ENCODE measurements around the gene BICC1.

BICC1 gene

DNA sequence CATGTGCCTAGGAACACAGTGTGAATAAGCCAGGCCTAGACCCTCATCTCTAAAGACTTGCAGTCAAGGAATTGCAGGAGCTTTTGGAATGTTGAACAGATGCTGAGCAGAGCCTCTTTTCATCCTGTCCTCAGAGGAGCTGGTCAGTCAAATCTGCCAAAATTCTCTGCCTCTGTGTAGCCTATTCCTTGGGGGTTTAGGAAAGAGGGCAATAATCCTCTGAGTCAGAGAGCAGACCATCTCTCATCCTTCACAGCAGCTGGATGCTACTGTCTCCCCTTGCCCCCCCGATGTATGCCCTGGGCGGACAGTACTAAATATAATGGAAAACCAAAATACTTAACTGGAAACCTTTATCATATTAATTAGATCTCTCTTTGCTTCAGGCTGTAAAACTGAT, 52.6 kb downstream of the BICC1 start:
- TF ChIP-seq GATA3 (IDR thresholded peaks at IDR 0.05; ENCODE audit: low read depth, low read length) (no peak), GATA2 (IDR thresholded peaks at IDR 0.05; ENCODE audit: low read depth, low read length) (no peak)

DNA sequence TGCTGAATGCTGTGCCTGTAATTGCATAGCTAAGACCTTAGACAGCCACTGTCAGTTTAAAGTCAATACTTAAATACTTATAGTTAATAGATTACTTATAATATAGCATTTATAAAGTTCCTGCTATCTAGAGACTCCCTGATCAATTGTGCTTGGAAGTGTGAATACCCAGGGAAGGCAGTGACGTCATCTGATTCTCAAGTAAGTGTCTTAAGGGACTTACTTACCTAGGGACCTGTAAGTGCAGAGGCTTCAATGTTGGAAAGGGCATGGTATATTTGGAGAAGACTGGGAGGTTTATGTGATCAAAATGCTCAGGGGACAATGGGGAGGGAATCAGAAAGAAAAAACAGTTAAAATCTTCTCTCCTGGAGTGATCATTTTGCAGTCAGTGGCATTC, 55.0 kb downstream of the BICC1 start:
- no peak for TF ChIP-seq GATA2 (IDR thresholded peaks at IDR 0.05; ENCODE audit: low read depth, low read length)
- TF ChIP-seq GATA3 (IDR thresholded peaks at IDR 0.05; ENCODE audit: low read depth, low read length): no peak

DNA sequence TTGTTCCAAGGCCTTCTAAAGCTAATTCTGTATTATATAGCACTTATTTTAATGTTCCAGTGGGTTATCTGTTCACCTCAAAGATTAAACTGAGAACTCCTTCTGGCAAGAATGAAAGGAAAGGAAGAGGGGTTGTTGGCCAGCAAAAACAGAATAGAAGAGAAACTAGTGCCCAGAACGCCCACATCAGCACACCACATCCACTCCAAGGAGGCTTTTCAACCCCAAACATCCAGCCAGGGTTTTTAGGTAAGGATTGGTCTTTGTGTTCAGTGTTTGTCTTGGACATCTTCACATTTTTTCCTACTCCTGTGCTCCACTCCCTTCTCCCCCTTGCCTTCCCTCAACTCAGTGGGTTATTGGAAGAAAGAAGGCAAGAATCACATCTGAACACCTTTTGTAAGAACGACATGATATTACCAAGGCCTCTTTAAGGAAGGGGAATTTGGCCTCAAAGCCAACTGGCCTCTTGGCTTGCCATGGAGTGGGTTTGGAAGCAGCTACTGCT, 55.8 kb downstream of the BICC1 start:
- TF ChIP-seq GATA2 (IDR thresholded peaks at IDR 0.05; ENCODE audit: low read depth, low read length) (no peak), GATA3 (IDR thresholded peaks at IDR 0.05; ENCODE audit: low read depth, low read length) (no peak)

- no peak for TF ChIP-seq GATA3 (IDR thresholded peaks at IDR 0.05; ENCODE audit: low read depth, low read length)
- no peak for TF ChIP-seq GATA2 (IDR thresholded peaks at IDR 0.05; ENCODE audit: low read depth, low read length)
Observed at GRCh38 chr10:58570307-58570723, 57.6 kb downstream of the BICC1 start.

GRCh38 chr10:58570979-58571378, 58.3 kb downstream of the BICC1 start:
- TF ChIP-seq GATA3 (IDR thresholded peaks at IDR 0.05; ENCODE audit: low read depth, low read length) (no peak), GATA2 (IDR thresholded peaks at IDR 0.05; ENCODE audit: low read depth, low read length) (no peak)

- TF ChIP-seq GATA2 (IDR thresholded peaks at IDR 0.05; ENCODE audit: low read depth, low read length) (no peak), GATA3 (IDR thresholded peaks at IDR 0.05; ENCODE audit: low read depth, low read length) (no peak)
Observed at GRCh38 chr10:58573144-58573543, 60.5 kb downstream of the BICC1 start.

DNA sequence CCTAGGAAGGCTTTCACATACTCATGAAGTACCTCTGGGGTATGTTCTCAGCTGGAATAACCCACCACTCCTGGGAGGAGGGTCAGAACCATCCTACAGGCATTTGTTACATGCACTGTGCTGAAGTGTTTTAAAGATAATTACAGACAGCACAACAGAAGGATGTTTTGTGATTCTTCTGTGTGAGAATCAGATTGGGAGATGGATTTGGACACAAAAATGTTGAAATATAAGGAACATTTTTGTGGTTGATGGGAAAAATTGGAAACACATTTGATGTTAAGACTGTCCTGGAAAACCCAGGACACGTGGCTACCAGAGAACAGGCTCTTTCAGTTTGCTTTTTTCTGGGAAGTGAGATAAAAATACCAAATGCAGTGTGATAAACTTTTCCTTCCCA, 61.4 kb downstream of the BICC1 start:
- no peak for TF ChIP-seq GATA2 (IDR thresholded peaks at IDR 0.05; ENCODE audit: low read depth, low read length)
- no peak for TF ChIP-seq GATA3 (IDR thresholded peaks at IDR 0.05; ENCODE audit: low read depth, low read length)

DNA sequence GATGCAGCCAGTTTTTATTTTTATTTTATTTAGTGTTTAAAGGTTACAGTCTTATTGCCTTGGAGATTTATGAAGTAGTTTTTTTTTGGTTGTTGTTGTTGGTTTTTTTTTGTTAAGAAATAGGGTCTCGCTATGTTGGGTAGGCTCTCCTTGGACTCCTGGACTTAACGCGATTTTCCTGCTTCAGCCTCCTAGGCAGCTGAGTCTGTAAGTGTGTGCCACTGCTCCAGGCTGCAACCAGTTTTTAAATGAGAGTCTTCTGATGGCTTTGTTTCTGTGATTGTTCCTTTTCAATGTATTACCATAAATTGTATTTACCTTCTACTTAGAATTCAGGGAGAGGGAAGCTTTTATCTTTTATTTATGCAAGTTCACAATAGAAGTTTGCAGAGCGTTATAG, 62.8 kb downstream of the BICC1 start:
- no peak for TF ChIP-seq GATA2 (IDR thresholded peaks at IDR 0.05; ENCODE audit: low read depth, low read length)
- no peak for TF ChIP-seq GATA3 (IDR thresholded peaks at IDR 0.05; ENCODE audit: low read depth, low read length)

- TF ChIP-seq GATA2 (IDR thresholded peaks at IDR 0.05; ENCODE audit: low read depth, low read length): no peak
- no peak for TF ChIP-seq GATA3 (IDR thresholded peaks at IDR 0.05; ENCODE audit: low read depth, low read length)
Observed at GRCh38 chr10:58576751-58577436, 64.2 kb downstream of the BICC1 start.

GRCh38 chr10:58577437-58577777, 64.7 kb downstream of the BICC1 start:
- TF ChIP-seq GATA3 (IDR thresholded peaks at IDR 0.05; ENCODE audit: low read depth, low read length) (no peak), GATA2 (IDR thresholded peaks at IDR 0.05; ENCODE audit: low read depth, low read length) (no peak)

DNA sequence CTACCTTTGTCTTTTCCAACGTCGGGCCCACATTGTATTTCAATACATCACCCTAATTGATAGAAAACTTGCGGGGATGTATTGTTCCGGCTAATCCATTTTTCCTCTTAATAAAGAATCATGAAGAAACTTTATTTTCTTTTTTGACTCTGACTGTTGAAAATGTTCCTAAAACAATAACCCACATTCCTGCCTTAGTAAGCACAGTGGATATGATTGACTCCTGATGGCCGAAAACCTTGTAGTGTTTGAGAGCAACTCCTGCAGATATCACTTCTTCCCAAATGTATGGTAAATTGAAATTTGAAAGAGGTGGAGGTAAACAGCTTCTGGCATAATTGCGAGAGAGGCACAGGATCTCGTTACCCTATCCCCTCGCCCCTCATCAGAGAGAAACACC, 65.7 kb downstream of the BICC1 start:
- TF ChIP-seq GATA2 (IDR thresholded peaks at IDR 0.05; ENCODE audit: low read depth, low read length) (no peak), GATA3 (IDR thresholded peaks at IDR 0.05; ENCODE audit: low read depth, low read length) (no peak)

DNA sequence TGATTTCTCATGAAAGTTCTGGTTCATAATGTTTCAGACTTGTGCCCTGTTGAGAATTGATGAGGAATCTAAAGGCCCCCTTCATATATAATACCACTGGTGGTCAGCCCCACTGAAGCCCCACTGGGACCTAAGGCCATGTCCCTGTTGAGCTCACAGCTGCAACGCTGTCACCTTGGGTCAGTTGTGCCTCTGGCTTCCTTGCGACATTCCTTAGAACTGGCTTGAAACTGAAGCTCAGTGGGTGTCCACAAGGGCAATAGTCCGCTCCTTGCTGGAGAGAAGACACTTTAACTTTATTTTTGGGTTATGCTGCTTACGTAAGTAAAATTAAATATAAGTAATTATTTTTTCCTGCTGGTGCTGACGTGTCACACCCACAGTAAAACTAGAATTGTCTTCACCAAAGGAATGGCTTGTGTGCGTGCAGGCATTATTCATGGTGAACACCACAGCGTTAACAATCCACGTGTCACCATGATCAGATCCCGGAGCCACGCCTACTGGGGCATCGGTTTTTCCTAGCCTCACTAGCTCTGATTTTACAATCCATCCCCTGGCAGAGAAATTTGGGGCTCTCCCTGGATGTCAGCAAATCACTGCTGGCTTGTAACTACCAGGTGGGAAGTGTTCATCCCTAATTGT, 66.5 kb downstream of the BICC1 start:
- TF ChIP-seq GATA3 (IDR thresholded peaks at IDR 0.05; ENCODE audit: low read depth, low read length): no peak
- no peak for TF ChIP-seq GATA2 (IDR thresholded peaks at IDR 0.05; ENCODE audit: low read depth, low read length)

- TF ChIP-seq GATA3 (IDR thresholded peaks at IDR 0.05; ENCODE audit: low read depth, low read length) (no peak), GATA2 (IDR thresholded peaks at IDR 0.05; ENCODE audit: low read depth, low read length) (no peak)
Observed at GRCh38 chr10:58582045-58582444, 69.4 kb downstream of the BICC1 start.

DNA sequence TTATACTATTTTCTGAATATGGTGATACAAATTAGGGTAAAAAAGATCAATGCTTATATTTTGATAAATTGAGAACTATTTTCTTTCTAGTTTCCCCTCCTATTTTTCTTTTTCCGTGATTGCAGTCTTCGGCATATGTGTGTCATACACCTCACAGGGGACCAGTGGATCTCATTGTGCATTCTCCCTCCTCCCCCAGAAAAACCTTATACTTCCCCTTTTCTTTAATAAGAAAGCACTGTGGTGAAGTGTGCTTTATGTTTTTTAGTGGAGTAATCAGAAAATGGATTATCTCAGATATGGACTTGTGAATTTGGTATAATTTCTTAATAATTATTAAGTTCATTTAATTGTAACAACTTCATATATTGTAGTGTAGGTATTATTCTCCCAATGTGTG, 72.8 kb downstream of the BICC1 start:
- TF ChIP-seq GATA2 (IDR thresholded peaks at IDR 0.05; ENCODE audit: low read depth, low read length) (no peak), GATA3 (IDR thresholded peaks at IDR 0.05; ENCODE audit: low read depth, low read length) (no peak)
